Stomach (tissue), 4 donors: ENCODE data around the gene EIPR1.

Experiments used
- EP300 ChIP-seq: sonication (generic); formaldehyde crosslinking; IDR thresholded peaks from one replicate; pipeline ENCODE4 v1.6.1; 2017; ENCODE audit warnings: antibody characterized with exemption
- POLR2A ChIP-seq, 4 donors: fragments of 450-650 bp; IDR thresholded peaks; one replicate each; pipeline ENCODE4 v1.6.1; 2016; ENCODE audit warnings: antibody characterized with exemption in 4 of 4, control low read depth in 2 of 4, mild to moderate bottlenecking in 1 of 4, moderate library complexity in 1 of 4
- POLR2AphosphoS5 ChIP-seq, 3 donors: sonication (generic); formaldehyde crosslinking; IDR thresholded peaks; one replicate each; pipeline ENCODE4 v1.6.1; 2016; ENCODE audit warnings: antibody characterized with exemption in 3 of 3
- TF ChIP-seq, protein P1 (sequence below), 7 experiments: fragments of 450-650 bp in 4 of 7; fragments of 200-600 bp in 3 of 7; sonication (generic) in 3 of 7; IDR thresholded peaks; one replicate each; pipeline ENCODE4 v1.5.1; 2016 to 2019; ENCODE audit warnings: antibody characterized with exemption in 7 of 7, control low read depth in 2 of 7, mild to moderate bottlenecking in 1 of 7

- TF ChIP-seq, protein P1, sequence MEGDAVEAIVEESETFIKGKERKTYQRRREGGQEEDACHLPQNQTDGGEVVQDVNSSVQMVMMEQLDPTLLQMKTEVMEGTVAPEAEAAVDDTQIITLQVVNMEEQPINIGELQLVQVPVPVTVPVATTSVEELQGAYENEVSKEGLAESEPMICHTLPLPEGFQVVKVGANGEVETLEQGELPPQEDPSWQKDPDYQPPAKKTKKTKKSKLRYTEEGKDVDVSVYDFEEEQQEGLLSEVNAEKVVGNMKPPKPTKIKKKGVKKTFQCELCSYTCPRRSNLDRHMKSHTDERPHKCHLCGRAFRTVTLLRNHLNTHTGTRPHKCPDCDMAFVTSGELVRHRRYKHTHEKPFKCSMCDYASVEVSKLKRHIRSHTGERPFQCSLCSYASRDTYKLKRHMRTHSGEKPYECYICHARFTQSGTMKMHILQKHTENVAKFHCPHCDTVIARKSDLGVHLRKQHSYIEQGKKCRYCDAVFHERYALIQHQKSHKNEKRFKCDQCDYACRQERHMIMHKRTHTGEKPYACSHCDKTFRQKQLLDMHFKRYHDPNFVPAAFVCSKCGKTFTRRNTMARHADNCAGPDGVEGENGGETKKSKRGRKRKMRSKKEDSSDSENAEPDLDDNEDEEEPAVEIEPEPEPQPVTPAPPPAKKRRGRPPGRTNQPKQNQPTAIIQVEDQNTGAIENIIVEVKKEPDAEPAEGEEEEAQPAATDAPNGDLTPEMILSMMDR (IDR thresholded peaks at IDR 0.05): no peak
- TF ChIP-seq EP300 (no peak), POLR2A (IDR thresholded peaks at IDR 0.05) (no peak), POLR2AphosphoS5 (IDR thresholded peaks at IDR 0.05) (no peak)
Observed at GRCh38 chr2:3195641-3196476, 181.8 kb downstream of the EIPR1 start.
